Esophagus squamous epithelium (tissue), 4 donors: Measurements from ENCODE around the gene MYG1.

Experiments
- CTCF ChIP-seq, 6 experiments: fragments of 450-650 bp in 4 of 6; fragments of 200-600 bp in 2 of 6; sonication (generic) in 2 of 6; IDR thresholded peaks; one replicate each; pipeline ENCODE4 v1.5.1; 2016 to 2019; ENCODE audit warnings: antibody characterized with exemption in 6 of 6, mild to moderate bottlenecking in 4 of 6, moderate library complexity in 4 of 6
- POLR2A ChIP-seq, 4 donors: fragments of 450-650 bp; IDR thresholded peaks; one replicate each; pipeline ENCODE4 v1.6.1; 2017; ENCODE audit warnings: antibody characterized with exemption in 4 of 4, mild to moderate bottlenecking in 4 of 4, moderate library complexity in 3 of 4

GRCh38 chr12:53298164-53298563, 1.3 kb upstream of the MYG1 start:
- TF ChIP-seq CTCF (IDR thresholded peaks at IDR 0.05) (no peak), POLR2A (IDR thresholded peaks at IDR 0.05) (no peak)
